GM10248 (cell line): ENCODE data around the gene THOC6.

Experiments
- CTCF ChIA-PET: fragments of 300-600 bp; sonication (Branson Sonifier 250); formaldehyde crosslinking; extraction: SDS; loops from one replicate; lab custom pipeline; 2021; ENCODE audit warnings: antibody characterized with exemption; lab: Yijun Ruan, JAX
- POLR2A ChIA-PET: fragments of 350-650 bp; sonication (Branson Sonifier 250); formaldehyde crosslinking; extraction: SDS; loops from one replicate; lab custom pipeline; 2020; ENCODE audit warnings: antibody characterized with exemption; lab: Yijun Ruan, JAX
- DNase-seq: peaks from one replicate; pipeline ENCODE4 v3.0.0; 2012; ENCODE audit errors: extremely low spot score
- TF ChIP-seq, protein P1 (sequence below): IDR thresholded peaks from 2 replicates; pipeline ENCODE4 v1.5.1; 2012; ENCODE audit warnings: mild to moderate bottlenecking, low read depth; ENCODE audit errors: extremely low read depth, missing control alignments, control extremely low read depth

The THOC6 gene

DNA sequence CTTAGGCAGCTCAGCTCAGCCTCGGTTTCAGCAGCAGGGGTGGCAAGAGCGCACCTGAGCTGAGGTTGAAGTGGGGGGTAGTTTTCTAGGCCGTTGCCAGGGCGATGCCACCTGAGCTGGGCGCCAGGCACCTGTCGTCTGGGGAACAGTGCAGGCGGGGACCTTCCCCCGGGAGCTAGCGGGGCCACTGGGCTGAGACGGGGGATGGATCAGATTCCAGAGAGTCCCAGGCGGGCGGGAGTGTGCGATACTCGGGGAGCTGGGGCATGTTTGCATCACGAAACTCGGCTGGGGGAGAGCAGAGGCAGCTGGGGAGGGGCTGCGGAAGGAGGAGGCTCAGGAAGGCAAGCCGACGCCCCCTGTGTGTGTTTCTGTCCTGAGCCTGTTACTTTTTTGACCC, 11.6 kb upstream of the THOC6 start:
- POLR2A ChIA-PET: interaction anchor here (0.7 kb wide), 1 partner anchor 851 kb away, joined by 8 read pairs; no protein-coding TSS in a partner anchor
- no peak for DNase-seq
- CTCF ChIA-PET: interaction anchor here (0.7 to 1.2 kb wide), 3 partner anchors 16 to 117 kb away, joined by 3 to 4 read pairs (median 3); no protein-coding TSS in a partner anchor
- TF ChIP-seq, protein P1, sequence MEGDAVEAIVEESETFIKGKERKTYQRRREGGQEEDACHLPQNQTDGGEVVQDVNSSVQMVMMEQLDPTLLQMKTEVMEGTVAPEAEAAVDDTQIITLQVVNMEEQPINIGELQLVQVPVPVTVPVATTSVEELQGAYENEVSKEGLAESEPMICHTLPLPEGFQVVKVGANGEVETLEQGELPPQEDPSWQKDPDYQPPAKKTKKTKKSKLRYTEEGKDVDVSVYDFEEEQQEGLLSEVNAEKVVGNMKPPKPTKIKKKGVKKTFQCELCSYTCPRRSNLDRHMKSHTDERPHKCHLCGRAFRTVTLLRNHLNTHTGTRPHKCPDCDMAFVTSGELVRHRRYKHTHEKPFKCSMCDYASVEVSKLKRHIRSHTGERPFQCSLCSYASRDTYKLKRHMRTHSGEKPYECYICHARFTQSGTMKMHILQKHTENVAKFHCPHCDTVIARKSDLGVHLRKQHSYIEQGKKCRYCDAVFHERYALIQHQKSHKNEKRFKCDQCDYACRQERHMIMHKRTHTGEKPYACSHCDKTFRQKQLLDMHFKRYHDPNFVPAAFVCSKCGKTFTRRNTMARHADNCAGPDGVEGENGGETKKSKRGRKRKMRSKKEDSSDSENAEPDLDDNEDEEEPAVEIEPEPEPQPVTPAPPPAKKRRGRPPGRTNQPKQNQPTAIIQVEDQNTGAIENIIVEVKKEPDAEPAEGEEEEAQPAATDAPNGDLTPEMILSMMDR: no peak

DNA sequence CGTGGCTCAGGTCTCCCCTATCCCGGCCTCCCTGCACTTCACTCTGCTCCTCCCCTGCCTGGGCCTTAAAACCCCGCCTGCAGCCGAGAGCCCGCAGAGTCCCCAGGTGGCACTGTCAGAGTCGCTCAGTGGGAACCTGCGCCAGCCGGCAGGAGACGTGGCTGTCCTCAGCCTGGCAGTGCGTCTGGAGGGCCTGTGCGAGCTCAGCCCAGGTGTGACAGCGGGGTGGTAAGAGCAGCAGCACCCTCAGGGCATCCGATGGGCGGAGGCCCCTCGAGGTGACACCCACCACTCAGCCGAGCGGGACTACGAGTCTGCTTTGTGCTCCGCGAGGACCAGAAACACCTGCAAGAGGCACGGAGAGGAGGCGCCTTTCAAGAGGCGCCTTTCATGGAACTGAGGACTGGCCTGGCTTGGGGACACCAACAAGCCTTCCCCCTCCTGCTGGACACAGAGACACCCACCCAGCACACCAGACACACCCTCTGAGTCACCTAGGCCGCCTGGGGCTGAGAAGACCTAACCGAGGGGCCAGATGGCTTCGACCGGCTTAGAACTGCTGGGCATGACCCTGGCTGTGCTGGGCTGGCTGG, 10.9 kb upstream of the THOC6 start, which contains the start of gene CLDN9:
Gene CLDN9, plus strand, starts transcription at position 96 of the 593 bp plus-strand sequence. Its CDS starts 440 bp downstream, at position 536.
- TF ChIP-seq, protein P1: no peak
- CTCF ChIA-PET: interaction anchor here (1.0 to 1.2 kb wide), 2 partner anchors 15 to 117 kb away, joined by 3 to 4 read pairs; no protein-coding TSS in a partner anchor
- POLR2A ChIA-PET: no interaction called here
- DNase-seq: no peak

DNA sequence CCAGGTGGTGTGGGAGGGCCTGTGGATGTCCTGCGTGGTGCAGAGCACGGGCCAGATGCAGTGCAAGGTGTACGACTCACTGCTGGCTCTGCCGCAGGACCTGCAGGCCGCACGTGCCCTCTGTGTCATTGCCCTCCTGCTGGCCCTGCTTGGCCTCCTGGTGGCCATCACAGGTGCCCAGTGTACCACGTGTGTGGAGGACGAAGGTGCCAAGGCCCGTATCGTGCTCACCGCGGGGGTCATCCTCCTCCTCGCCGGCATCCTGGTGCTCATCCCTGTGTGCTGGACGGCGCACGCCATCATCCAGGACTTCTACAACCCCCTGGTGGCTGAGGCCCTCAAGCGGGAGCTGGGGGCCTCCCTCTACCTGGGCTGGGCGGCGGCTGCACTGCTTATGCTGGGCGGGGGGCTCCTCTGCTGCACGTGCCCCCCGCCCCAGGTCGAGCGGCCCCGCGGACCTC, 10.3 kb upstream of the THOC6 start:
- ChIA-PET POLR2A (no interaction called here), CTCF (no interaction called here)
- no peak for DNase-seq
- TF ChIP-seq, protein P1: no peak

DNA sequence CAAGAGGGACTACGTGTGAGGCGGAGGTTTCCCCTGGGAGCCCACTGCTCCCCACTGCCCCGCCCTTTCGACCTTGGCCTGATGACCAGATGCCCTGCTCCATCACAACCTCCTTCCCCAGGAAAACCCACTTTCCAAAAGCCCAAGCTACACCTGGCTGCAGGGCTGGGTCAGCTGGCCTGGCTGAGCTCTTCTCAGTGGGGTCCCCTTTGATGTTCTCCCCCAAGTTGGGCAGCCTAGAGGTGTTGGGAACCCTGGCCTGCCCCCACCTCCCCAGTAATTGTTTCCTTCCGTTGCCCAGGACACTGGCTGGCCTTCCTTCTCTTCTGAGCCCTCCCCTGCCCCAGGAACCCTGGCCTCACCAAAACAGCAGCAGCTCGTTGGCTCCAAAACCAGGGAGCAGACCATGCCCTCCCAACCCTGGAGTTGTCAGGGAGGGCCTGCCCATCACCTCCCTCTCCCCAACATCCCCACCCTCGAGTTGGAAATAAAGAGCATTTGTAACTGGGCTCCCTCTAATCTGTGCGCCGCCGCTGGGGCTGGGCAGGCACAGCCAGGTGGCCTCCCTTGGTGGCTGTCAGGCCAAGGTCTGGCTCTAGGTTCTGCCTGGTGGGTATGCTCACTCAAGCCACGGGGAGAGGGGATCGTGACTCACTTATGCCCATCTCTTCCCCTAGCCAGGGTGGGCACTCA, 9.7 kb upstream of the THOC6 start:
- CTCF ChIA-PET: interaction anchor here (1.1 to 1.4 kb wide), 2 partner anchors 12 to 14 kb away, joined by 3 to 4 read pairs; no protein-coding TSS in a partner anchor
- no peak for DNase-seq
- TF ChIP-seq, protein P1: no peak
- POLR2A ChIA-PET: no interaction called here

DNA sequence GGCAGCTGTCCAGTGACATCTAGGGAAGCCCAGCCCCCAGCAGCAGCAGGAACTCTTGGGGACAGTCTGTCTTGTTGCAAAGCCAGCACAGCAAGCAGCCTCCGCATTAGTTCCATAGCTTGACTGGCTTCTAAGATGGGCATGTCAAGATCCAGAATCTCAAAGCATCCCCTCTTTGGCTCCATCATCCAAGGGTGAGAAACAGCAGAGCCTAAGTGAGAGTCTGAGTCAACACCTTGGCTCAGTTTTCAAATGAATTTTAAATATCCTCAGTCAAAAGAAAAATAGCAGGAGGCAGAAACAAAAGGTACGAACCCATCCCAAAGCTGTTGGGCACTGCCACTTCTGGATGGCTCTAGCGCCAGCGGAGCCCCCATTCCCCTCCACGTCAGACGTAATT, 8.9 kb upstream of the THOC6 start:
- ChIA-PET CTCF (interaction anchor here (1.1 to 1.4 kb wide), 2 partner anchors 13 kb away, joined by 3 to 4 read pairs; no protein-coding TSS in a partner anchor), POLR2A (no interaction called here)
- TF ChIP-seq, protein P1: no peak
- no peak for DNase-seq

DNA sequence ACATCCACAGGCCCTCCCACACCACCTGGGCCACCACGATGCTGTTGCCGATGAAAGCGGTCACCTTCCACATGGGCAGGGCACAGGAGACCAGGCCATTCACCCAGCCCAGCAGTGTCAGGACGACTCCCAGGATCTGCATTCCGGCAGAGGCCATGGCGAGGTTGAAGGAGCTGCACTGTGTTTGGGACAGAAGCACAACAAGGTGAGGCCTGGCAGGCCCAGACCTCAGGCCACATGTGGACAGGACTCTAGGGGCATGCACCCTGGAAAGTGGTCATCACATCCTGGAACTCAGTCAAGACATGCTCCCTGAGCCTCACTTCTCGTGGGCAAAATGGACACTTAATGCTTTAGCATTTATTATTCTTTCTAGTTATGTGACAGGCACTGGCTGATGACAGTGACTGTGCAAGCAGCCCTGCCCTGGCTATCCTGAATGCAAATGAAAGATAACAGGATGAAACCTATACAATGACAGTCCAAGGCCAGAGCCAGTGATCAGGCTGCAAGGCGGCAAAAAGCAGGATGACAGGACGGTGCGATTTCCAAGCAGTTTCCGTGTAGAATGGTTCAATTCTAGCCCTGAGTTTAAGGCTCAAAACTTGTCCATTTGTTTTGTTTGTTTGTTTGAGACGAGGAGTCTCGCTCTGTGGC, 7.8 kb upstream of the THOC6 start:
- CTCF ChIA-PET: no interaction called here
- TF ChIP-seq, protein P1: no peak

More for the DNA sequence above, 7.8 kb upstream of the THOC6 start:
- no peak for DNase-seq
- POLR2A ChIA-PET: no interaction called here
